HepG2 (cell line): ENCODE results near the gene HLA-F. TPM values are rescaled to one million over a fixed set of nuclear protein-coding genes. Genes with fewer than 3 reads are reported as not detected.
A peak's percentile ranks its signal among the peaks of the same experiment; 100 is the strongest.

Source experiments
- ATAD3A ChIP-seq: sonication (generic); formaldehyde crosslinking; IDR thresholded peaks from 2 replicates; pipeline ENCODE4 v1.4.0; 2020; ENCODE audit warnings: missing genetic modification reagents
- ATF6 ChIP-seq: sonication (generic); formaldehyde crosslinking; conservative IDR thresholded peaks from 2 replicates; pipeline ENCODE4 v1.4.0; 2020; ENCODE audit warnings: missing genetic modification reagents
- ATM ChIP-seq: fragments of 450-650 bp; IDR thresholded peaks from 2 replicates; pipeline ENCODE4 v1.7.1; 2017; ENCODE audit warnings: mild to moderate bottlenecking, borderline replicate concordance
- CCDC6 ChIP-seq: sonication (generic); formaldehyde crosslinking; IDR thresholded peaks from 2 replicates; pipeline ENCODE4 v1.8.1; 2022; ENCODE audit warnings: mild to moderate bottlenecking, missing genetic modification reagents, moderate library complexity
- MAFF ChIP-seq: IDR thresholded peaks from 2 replicates; pipeline ENCODE4 v1.6.1; 2011; ENCODE audit warnings: low read depth, low read length, improper control_type of control experiment
- MTERF4 ChIP-seq: sonication (generic); formaldehyde crosslinking; IDR thresholded peaks from 2 replicates; pipeline ENCODE4 v1.8.0; 2023; ENCODE audit warnings: mild to moderate bottlenecking, missing genetic modification reagents
- MXD4 ChIP-seq: IDR thresholded peaks from 2 replicates; pipeline ENCODE4 v1.6.1; 2016; ENCODE audit warnings: mild to moderate bottlenecking, missing biosample characterization, missing genetic modification reagents
- RERE ChIP-seq: IDR thresholded peaks from 2 replicates; pipeline ENCODE4 v1.6.1; 2016; ENCODE audit warnings: low read depth, missing genetic modification reagents, missing compliant biosample characterization
- TCF7 ChIP-seq: sonication (generic); IDR thresholded peaks from 2 replicates; pipeline ENCODE4 v1.6.1; 2016; ENCODE audit warnings: antibody characterized with exemption, low read depth
- ZNF318 ChIP-seq: sonication (generic); formaldehyde crosslinking; IDR thresholded peaks from 2 replicates; pipeline ENCODE4 v1.4.0; 2020; ENCODE audit warnings: mild to moderate bottlenecking, missing genetic modification reagents
- ZNF740 ChIP-seq: sonication (generic); formaldehyde crosslinking; IDR thresholded peaks from 2 replicates; pipeline ENCODE4 v1.4.0; 2020; ENCODE audit warnings: missing genetic modification reagents
- polyA plus RNA-seq, 8 experiments: library from polyadenylated mRNA; depleted of rRNA in 3 of 8; stranded (reverse) in 7 of 8; unstranded in 1 of 8; fragments of >200 nt; fragmentation: Illumina TruSeq in 4 of 8; extraction: Trizol in 4 of 8; gene quantifications; 2 replicates each; pipeline versions ENCODE4 v1.2.1 to v1.2.3, GENCODE V29; 2011 to 2016; ENCODE audit warnings: low read depth in 4 of 8, missing spikeins in 1 of 8, mixed read lengths in 1 of 8; ENCODE audit not compliant: insufficient read depth in 1 of 8
- total RNA-seq, 5 experiments: library from RNA; depleted of rRNA; stranded (reverse); fragments of >200 nt; fragmentation: Illumina TruSeq; extraction: Trizol; gene quantifications; 2 replicates each; pipeline ENCODE4 v1.2.3, GENCODE V29; 2016; ENCODE audit warnings: low read depth in 1 of 5

The HLA-F gene
- total and polyA plus RNA-seq, 2 of the 13 experiments (the other 11 are each of a cell fraction or from before 2014, with no cell fraction given): 6.0 to 6.1 TPM

GRCh38 chr6:29752451-29753308, 29.4 kb downstream of the HLA-F start (continued):
- TF ChIP-seq MTERF4 (CRISPR knock-in tag) (no peak), MXD4 (0 out of 2 replicates have a peak, but pooled peaks have one; percentile 46), ATM (no peak), ZNF740 (CRISPR knock-in tag) (0 out of 2 replicates have a peak, but pooled peaks have one; percentile 41), TCF7 (no peak), CCDC6 (no peak), MAFF (no peak), RERE (CRISPR knock-in tag) (no peak), ATF6 (no peak), ZNF318 (no peak), ATAD3A (CRISPR knock-in tag) (no peak)
